Left cardiac atrium (tissue), 4 donors: ENCODE results near the gene RBM47. TPM values are rescaled to one million over a fixed set of nuclear protein-coding genes. Genes with fewer than 3 reads are reported as not detected.
"Not testable (repeated sequence)": the region's sequence is repeated elsewhere in the genome, so short reads cannot be mapped to it uniquely, and the experiment has no call there.

Experiments
- ATAC-seq, 2 donors: fragments of 200-7000 bp; cut with Tn5 transposase; one replicate each; pipeline ENCODE4 v1.9.1; 2020; ENCODE audit warnings: mild to moderate bottlenecking in 2 of 2, moderate library complexity in 2 of 2
- DNase-seq: peaks from one replicate; pipeline ENCODE4 v3.0.0-alpha.2; 2020
- intact Hi-C, 2 donors: fragments of 100-400 bp; cut with DNase I; formaldehyde crosslinking; loops; one replicate each; pipeline versions ENCODE4 v1.14.1 to v1.15.1; 2022 to 2023
- total RNA-seq, 2 donors: library from RNA; stranded (reverse); fragmentation: NEBNext Ultra II Directional; extraction: Animal tissue kit (Norgen Biotek cat#: 25700); gene quantifications; one replicate each; pipeline ENCODE4 v1.2.1, GENCODE V29; 2021
- donor health status: DM: no; HTN: yes; CAD: no.
- donor health status: DM: no; HTN: yes; CAD: no; lungs with severe emphysema.
- donor health status: DM: yes; HTN: yes; CAD: no.
- donor health status: Dilated cardiomyopathy.

The RBM47 gene
- total RNA-seq, 2 donors from 2014 or later, result 9.6 to 10.8 TPM

- DNase-seq (no peak), ATAC-seq (no peak)
- intact Hi-C loops, result no loop called here
These were observed 81.4 kb downstream of the RBM47 start for GRCh38 chr4:40548256-40548655.

- no peak for DNase-seq
- intact Hi-C loops, result no loop called here
- no peak for ATAC-seq
These were observed 81.9 kb downstream of the RBM47 start for GRCh38 chr4:40547789-40548132.

DNA sequence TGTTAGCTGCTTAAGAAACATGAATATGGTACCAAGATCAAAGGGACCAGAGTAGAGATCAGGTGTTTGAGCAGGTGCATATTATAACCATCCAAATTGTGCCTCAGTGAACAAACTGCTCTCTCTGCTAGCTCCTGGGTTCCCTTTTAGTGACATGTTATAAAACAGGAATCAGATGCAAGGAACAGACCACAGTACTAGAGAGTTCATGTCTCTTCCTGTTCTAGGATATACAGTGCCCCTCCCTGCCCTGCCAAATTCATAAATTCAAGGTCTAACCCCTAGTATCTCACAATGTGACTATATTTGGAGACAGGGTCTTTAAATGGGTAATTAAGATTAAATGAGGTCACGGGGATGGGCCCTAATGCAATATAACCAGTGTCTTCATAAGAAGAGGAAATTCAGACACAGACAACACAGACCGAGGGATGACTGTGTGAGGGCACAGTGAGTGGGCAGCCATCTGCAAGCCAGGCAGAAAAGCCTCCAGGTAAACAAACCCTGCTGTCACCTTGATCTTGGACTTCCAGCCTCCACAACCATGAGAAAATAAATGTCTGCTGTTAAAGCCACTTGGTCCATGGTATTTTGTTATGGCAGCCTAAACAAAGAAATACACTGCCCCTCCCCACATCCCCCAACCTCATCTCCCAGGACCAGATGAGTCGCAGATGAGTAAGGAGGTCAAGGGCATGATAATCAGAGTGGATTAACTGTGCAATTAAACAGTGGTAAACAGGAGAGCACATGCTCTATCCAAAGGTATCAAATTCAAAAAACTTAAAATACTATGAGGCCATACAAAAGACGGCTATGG lies 82.5 kb downstream of the RBM47 start:
- intact Hi-C loops, result no loop called here
- DNase-seq (no peak), ATAC-seq (peak in 1 of 2 donors; percentile 12)

DNA sequence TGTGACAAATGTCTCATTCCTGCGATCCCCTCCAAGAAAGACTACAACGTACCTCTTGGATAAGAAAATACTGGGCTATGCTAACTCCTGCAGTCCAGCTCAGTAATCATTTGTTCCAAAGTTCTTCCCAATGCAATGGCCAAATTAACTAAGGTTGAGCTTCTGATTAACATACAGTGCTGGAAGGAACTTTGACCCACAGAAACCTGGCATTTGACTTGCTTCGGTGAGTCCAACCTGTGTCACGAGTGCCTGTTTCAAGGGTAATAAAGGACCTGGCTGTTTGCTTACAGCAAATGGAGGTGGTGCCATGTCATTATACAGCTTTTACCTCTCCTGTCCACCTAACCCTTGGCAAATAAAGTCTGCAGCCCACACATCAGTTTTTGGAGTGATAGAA lies 83.2 kb downstream of the RBM47 start:
- ATAC-seq (no peak), DNase-seq (no peak)
- intact Hi-C loops, result no loop called here

- DNase-seq, ATAC-seq: not testable (repeated sequence)
These were observed 84.2 kb downstream of the RBM47 start for GRCh38 chr4:40545487-40545886.

GRCh38 chr4:40544221-40544620 lies 85.4 kb downstream of the RBM47 start:
- intact Hi-C loops, result no loop called here
- no peak for ATAC-seq

More at GRCh38 chr4:40545487-40545886, 84.2 kb downstream of the RBM47 start:
- intact Hi-C loops, result not testable (repeated sequence)

DNA sequence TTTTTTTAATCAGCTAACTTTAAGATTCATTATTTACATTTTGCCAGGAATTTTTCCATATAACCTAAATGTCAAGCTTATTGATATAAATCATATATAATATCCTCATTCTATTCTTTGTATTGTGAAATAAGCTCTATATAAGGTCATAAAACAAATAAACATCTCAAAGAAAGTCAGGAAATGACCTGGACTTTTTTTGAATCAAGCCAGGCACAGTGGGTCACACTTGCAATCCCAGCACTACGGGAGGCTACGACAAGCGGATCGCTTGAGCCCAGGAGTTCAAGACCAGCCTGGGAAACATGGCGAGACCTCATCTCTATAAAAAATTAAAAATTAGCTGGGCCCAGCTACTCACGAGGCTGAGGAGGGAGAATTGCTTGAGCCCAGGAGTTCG lies 88.9 kb downstream of the RBM47 start:
- ATAC-seq (no peak), DNase-seq (no peak)
- intact Hi-C loops, result no loop called here

More at GRCh38 chr4:40544221-40544620, 85.4 kb downstream of the RBM47 start:
- DNase-seq, result no peak

DNA sequence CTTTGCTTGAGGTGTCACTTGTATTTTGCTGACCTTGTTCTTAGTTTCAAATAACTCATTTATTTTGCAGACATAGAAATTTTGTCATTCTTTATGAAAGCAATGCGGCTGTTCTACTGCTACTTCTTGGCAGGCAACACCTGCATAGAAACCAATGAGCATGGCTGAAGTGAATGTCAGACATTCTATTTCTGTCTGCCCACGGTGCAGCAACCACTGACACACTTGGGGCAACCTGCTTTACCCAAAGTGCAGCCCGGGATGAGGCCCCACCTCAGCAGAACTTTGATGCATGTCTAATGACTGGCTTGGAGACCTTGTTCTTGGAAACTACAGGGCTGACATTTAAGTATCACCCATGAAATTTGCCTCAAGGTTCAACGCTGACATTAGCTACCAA lies 93.6 kb downstream of the RBM47 start:
- intact Hi-C loops, result no loop called here
- no peak for ATAC-seq
- DNase-seq, result no peak

DNA sequence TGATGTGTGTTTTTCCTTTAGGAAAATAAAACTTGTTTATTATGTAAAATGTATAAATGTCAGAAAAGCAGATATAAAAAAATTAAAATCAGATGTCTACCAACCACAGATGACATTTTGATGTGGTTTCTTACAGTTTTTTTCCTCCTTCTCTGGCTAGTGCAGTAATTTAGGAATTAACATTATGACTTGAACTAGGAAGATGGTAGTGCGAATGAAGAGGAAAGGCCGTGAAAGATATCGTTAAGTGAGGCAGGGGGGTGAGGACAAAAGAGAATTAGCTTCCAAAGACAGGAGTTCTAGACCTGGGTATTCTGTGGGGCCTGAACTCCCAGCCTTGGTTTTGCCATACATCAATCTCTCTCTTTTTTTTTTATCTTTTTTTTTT lies 98.0 kb downstream of the RBM47 start:
- intact Hi-C loops, result no loop called here
- no peak for DNase-seq
- ATAC-seq, result no peak

DNA sequence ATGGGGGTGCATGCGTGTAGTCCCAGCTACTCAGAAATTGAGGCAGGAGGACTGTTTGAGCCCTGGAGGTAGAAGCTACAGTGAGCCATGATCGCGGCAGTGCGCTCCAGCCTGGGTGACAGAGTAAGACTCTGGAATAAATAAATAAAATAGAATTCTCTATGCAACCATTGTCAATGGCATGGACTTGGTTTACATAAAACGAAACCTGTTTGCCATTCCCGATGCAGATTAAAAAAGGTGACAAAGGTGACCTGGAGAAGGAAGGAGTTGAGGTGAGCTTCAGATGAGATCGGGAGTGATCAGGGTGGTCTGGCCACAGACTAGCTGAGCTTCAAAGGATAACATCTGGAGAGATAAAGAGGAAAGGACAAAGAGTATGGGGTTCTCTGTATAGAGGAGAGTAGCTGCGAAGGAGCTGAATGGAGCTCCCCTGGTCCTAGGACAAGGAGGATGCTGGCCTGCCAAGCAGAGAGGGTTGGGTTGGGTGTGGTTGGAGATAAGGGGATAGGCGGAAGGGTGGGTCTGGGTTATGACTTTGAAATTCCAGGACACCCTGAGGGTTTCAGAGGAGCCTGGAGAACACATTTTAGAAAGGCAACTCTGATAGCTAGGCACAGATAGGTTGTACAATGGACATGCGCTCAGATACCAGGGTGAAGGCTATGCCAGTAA lies 98.6 kb downstream of the RBM47 start:
- intact Hi-C loops, result no loop called here
- ATAC-seq, result peak in 1 of 2 donors; percentile 49
- peak; percentile 33 for DNase-seq

GRCh38 chr4:40526741-40527140 lies 102.9 kb downstream of the RBM47 start:
- ATAC-seq, result no peak
- intact Hi-C loops, result no loop called here

GRCh38 chr4:40525752-40526598 lies 103.7 kb downstream of the RBM47 start:
- DNase-seq (peak; percentile 45), ATAC-seq (peak; percentile 89 to 94)
- intact Hi-C loops, result no loop called here

More at GRCh38 chr4:40526741-40527140, 102.9 kb downstream of the RBM47 start:
- DNase-seq, result no peak

GRCh38 chr4:40524366-40525041 lies 105.2 kb downstream of the RBM47 start:
- ATAC-seq (peak; percentile 27 to 32), DNase-seq (no peak)
- intact Hi-C loops, result no loop called here

GRCh38 chr4:40523581-40523980 lies 106.1 kb downstream of the RBM47 start:
- intact Hi-C loops, result no loop called here

DNA sequence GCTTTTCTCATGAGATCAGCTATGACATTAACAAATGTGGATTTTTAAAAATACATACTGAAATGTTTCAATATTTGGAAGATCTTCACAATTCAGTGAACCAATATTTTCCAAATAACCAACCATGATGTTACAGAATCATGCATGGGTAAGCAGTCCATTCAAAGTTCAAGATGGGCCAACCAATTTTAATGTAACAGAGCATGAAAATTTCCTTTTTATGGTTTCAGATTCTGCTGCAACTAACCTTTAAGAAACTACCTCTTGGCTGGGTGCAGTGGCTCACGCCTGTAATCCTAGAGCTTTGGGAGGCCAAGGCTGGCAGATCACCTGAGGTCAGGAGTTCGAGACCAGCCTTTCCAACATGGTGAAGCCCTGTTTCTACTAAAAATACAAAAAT lies 107.7 kb downstream of the RBM47 start:
- intact Hi-C loops, result no loop called here
- DNase-seq (no peak), ATAC-seq (no peak)

More at GRCh38 chr4:40523581-40523980, 106.1 kb downstream of the RBM47 start:
- no peak for DNase-seq
- ATAC-seq, result no peak

DNA sequence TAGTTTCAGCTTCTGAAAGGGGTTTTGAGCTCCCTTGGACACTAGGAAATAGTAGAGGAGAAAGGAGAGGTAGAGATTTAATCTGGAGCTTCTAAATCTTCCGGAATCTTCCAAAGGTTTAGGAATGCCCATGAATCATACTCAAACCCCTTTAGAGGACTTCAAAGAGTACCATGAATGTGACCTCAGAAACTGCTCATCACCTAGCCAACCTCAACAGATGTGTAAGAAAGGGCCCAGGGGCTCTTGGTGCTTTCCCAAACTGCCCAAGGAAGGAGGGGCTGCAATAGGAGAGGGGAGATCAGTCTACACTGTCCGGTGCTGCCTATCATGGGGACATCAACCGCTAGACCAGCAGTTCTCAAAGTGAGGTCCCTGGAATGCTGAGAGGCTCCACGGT lies 109.1 kb downstream of the RBM47 start:
- intact Hi-C loops, result no loop called here
- ATAC-seq, result no peak
- DNase-seq, result no peak

DNA sequence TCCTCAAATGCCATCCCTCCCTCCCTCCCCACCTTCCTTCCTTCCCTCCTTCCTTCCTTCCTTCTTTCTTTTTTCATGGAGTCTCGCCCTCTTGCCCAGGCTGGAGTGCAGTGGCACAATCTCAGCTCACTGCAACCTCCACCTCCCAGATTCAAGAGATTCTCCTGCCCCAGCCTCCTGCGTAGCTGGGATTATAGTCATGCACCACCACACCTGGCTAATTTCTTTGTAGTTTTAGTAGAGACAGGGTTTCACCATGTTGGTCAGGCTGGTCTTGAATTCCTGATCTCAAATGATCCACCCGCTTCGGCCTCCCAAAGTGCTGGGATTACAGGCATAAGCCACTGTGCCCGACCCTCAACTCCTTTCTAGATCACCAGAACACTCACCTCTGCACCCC lies 112.6 kb downstream of the RBM47 start:
- ATAC-seq, intact Hi-C loops, DNase-seq: not testable (repeated sequence)

- DNase-seq, result no peak
- ATAC-seq, result no peak
- intact Hi-C loops, result no loop called here
These were observed 113.0 kb downstream of the RBM47 start for GRCh38 chr4:40516651-40517050.
